ENCODE data around the gene STAC. TPM values are rescaled to one million over a fixed set of nuclear protein-coding genes. Genes with fewer than 3 reads are reported as not detected.
"Not testable (repeated sequence)": the region's sequence is repeated elsewhere in the genome, so short reads cannot be mapped to it uniquely, and the experiment has no call there.

Gene STAC
- total RNA-seq, 1 donor from 2014 or later, result 32.6 TPM

DNA sequence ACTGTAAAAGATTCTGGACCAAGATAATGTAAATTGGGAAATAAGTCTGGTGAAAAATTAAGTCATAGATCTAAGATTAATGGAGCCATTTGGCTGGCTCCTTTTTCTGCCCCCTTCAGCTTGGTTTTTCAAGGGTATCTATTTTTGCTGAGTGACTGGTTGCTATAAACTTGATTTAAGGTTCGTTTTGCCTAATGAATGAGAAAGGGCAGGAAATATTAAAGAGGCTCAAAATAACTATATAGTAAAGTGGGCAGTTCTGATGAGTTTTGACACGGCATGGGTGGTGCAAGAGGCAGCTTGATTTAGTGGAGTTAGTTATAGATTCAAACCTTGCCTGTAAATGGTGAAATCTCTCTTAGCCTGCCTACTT lies 140.7 kb downstream of the STAC start:
- DNase-seq, result no peak

- no peak for DNase-seq
Measured at GRCh38 chr3:36524560-36524959, 144.3 kb downstream of the STAC start.

- no peak for DNase-seq
Measured at GRCh38 chr3:36525115-36525801, 145.0 kb downstream of the STAC start.

GRCh38 chr3:36538136-36538749 lies 157.9 kb downstream of the STAC start:
- DNase-seq, result peak; percentile 56

- no peak for DNase-seq
Measured at GRCh38 chr3:36540888-36541518, 160.7 kb downstream of the STAC start.

DNA sequence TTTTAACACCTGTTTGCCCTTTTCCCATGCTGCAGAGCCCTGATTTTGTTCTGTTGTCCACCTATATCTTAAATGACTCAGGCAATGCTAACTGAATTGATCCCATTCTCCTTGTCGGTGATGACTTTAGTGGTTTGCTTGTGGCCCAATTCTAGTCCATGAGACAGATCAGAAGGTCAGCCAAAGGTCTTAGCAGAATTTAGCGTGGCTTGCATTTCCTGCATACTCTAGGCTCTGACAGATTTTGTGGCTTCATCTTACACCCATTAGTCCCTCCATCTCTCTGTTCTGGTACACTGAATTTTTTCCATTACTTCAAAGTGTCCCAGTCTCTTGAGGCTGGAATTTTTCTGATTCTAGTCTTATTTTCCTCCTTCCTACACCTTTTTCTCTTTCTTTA lies 161.9 kb downstream of the STAC start:
- peak; percentile 39 for DNase-seq

- peak; percentile 7 for DNase-seq
Measured at GRCh38 chr3:36543276-36543997, 163.1 kb downstream of the STAC start.

- peak; percentile 77 for DNase-seq
Measured at GRCh38 chr3:36546226-36546625, 165.9 kb downstream of the STAC start.

GRCh38 chr3:36548712-36549111 lies 168.4 kb downstream of the STAC start:
- DNase-seq, result no peak

- DNase-seq, result no peak
Measured at GRCh38 chr3:36557021-36557707, 176.9 kb downstream of the STAC start.

DNA sequence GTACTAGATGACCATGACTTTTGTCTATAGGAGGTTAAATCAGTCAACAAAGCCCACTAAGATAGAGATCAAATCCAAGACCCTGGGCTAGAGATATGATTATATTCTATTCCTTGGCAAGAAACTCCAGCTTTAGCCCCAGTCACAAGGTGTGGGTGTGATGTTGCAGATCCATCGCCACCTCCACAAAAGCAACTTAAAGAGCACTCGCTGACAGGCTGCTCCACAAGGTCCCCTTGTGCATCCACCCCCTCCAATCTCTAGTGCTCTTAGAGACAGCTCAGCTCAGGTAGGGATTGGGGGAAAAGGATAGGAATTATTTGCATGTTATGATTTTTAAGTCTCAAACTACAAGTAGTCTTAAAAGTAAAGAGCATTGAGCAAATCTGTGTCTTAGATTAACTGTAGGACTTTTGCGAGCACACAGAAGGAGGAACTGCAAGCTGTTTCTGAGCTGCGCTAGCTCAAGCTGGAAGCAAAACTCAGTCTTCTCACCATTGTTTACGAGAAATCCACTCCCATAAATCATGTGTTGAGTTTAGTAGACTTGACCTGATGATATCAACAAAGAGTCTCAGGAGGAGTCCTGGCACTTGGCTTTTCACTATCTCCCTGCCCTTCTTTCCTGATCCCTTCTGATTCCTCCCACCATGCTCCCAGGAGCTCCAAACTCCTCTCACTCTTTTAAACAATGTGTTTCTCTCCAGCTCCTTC lies 177.6 kb downstream of the STAC start:
- DNase-seq, result no peak

GRCh38 chr3:36558961-36559360 lies 178.7 kb downstream of the STAC start:
- DNase-seq, result no peak

GRCh38 chr3:36560685-36561084 lies 180.4 kb downstream of the STAC start:
- no peak for DNase-seq

DNA sequence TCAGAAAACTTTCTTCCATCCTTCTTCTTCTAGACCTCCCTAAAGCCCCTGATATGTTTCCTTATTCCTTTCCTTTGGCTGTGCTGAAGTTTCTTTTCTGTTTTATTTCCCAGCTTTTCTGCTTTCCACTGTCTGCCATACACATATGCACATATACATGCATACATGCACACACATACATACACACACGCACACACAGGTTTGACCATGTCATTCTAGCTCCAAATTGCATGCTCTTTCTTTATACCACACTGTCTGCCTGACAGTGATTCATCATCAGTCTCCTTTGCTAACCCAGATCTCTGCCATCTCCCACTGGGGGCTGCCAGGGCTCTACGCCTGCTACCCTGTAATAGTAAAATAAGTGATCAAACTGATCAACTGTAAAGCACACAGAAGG lies 181.3 kb downstream of the STAC start:
- DNase-seq, result no peak

GRCh38 chr3:36562945-36563344 lies 182.6 kb downstream of the STAC start:
- no peak for DNase-seq

GRCh38 chr3:36575241-36575640 lies 194.9 kb downstream of the STAC start:
- no peak for DNase-seq

- not testable (repeated sequence) for DNase-seq
Measured at GRCh38 chr3:36578418-36578817, 198.1 kb downstream of the STAC start.

DNA sequence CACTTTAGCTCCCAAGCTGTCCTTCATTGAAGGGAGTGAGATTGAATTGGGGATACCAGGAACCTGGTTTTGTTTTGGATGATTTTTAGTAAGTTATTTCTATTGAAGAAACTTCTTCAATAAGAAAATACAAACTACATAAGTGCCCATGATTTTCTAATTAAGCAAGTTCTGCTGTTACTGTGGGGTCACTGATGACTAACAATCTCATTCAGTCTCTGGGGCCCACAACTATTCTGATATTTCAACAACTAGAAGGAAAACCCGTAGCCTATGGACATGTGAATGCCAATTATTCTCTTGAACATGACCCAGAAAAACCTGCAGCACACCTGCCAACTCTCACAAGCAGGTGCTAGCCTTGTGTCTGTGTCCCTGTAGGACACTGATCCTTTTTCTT lies 199.4 kb downstream of the STAC start:
- no peak for DNase-seq

- DNase-seq, result peak; percentile 33
Measured at GRCh38 chr3:36580716-36581115, 200.4 kb downstream of the STAC start.

DNA sequence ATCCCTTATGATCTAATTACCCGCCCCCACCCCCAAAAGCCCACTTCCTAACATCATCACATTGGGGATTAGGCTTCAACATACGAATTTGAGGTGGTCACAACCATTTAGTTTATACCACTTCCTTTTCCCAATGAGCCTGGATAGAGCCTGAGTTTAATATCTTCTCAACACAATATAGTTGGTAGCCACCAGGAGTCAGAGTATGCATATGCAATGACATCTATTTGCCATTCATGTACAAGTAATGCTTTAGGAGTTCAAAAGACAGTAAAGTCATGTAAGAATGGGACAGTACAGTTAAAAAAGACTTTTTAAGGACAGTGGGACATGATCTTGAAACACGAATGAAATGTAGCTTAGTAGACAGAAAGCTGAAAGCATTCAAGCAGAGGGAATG lies 211.7 kb downstream of the STAC start:
- no peak for DNase-seq

- DNase-seq, result peak; percentile 65
Measured at GRCh38 chr3:36595511-36595910, 215.2 kb downstream of the STAC start.

DNA sequence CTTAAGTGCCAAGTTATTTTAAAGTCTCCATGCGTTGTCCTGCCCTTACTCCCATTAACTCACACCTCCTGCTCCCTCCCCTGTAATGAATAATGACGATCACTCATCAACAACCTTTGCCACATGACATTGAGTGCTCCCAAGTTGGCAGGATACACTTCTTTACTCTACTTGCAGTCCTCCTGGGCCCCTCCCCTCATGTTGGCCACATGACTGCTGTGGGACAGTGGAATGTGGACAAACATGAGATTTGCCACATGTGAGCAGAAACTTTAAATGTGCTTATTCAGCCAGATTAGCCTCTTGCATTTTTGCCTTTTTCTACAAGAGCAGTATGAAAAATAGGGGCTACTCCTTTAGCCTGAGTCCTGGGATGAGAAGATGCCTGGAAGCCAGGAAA lies 216.1 kb downstream of the STAC start:
- no peak for DNase-seq

Measured in tongue (tissue), 2 donors.